ENCODE results near the gene LRRC25. TPM values are rescaled to one million over a fixed set of nuclear protein-coding genes. Genes with fewer than 3 reads are reported as not detected.

The LRRC25 gene
- total RNA-seq, 1 experiment from 2014 or later: not detected

DNA sequence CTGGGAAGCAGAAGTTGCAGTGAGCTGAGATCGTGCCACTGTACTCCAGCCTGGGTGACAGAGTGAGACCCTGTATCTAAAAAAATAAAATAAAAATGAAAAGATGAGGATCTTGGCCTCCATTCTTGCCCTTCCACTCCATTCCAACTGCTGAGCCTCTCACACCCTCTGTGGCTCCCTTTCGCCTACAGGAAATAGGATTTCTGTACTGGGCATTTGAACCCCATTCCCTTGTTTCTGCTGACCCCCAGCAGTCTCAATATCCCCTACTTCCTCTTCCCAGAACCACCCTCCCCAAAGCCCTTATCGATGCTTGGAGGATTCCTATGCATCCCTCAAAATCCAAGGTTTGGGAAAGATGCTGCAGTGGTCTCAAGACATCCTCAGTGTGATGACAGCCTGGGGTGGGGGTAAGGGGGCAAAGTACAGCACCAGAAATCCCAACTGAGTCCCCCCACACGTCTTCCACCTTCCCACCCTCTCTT is 24.0 kb downstream of the LRRC25 start:
- TF ChIP-seq EZH2 (IDR thresholded peaks at IDR 0.05; ENCODE audit: low read depth): no peak
- TF ChIP-seq, protein P1, sequence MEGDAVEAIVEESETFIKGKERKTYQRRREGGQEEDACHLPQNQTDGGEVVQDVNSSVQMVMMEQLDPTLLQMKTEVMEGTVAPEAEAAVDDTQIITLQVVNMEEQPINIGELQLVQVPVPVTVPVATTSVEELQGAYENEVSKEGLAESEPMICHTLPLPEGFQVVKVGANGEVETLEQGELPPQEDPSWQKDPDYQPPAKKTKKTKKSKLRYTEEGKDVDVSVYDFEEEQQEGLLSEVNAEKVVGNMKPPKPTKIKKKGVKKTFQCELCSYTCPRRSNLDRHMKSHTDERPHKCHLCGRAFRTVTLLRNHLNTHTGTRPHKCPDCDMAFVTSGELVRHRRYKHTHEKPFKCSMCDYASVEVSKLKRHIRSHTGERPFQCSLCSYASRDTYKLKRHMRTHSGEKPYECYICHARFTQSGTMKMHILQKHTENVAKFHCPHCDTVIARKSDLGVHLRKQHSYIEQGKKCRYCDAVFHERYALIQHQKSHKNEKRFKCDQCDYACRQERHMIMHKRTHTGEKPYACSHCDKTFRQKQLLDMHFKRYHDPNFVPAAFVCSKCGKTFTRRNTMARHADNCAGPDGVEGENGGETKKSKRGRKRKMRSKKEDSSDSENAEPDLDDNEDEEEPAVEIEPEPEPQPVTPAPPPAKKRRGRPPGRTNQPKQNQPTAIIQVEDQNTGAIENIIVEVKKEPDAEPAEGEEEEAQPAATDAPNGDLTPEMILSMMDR (conservative IDR thresholded peaks at IDR 0.05): no peak
- H3K27ac ChIP-seq: peak overlapping the region; percentile 98
- no peaks in the 10 kb centered on the region for H3K36me3 ChIP-seq (ENCODE audit: low read depth)
- peaks cover 50% of the 10 kb centered on the region for H3F3A ChIP-seq (ENCODE audit: insufficient read depth, low read depth)
- no peak for DNase-seq
- H3K4me3 ChIP-seq: no peak overlapping the region; the same call in 1 of the 2 replicates
- H3K4me2 ChIP-seq: peak overlapping the region; percentile 75
- H3K9me3 ChIP-seq (ENCODE audit: insufficient read depth, low read depth): no peaks in the 10 kb centered on the region
- intact Hi-C loops (cut with micrococcal nuclease; ENCODE audit: unreplicated experiment): no loop called here
- POLR2A ChIA-PET (ENCODE audit: unreplicated experiment): no interaction called here
- no peaks in the 10 kb centered on the region for H4K20me1 ChIP-seq (ENCODE audit: insufficient read depth)
- H3K9me2 ChIP-seq (ENCODE audit: insufficient read depth): no peaks in the 10 kb centered on the region
- no TSS peak for BruUV-seq (replicated peaks)
- CTCF ChIA-PET: no interaction called here
- peaks cover 52% of the 10 kb centered on the region for H3K4me1 ChIP-seq (replicated peaks; ENCODE audit: insufficient read depth)
- H3K79me2 ChIP-seq (ENCODE audit: low read depth): no peaks in the 10 kb centered on the region
- H3K27me3 ChIP-seq (ENCODE audit: insufficient read depth, low read depth): no peaks in the 10 kb centered on the region
- no peak overlapping the region for H2AFZ ChIP-seq

DNA sequence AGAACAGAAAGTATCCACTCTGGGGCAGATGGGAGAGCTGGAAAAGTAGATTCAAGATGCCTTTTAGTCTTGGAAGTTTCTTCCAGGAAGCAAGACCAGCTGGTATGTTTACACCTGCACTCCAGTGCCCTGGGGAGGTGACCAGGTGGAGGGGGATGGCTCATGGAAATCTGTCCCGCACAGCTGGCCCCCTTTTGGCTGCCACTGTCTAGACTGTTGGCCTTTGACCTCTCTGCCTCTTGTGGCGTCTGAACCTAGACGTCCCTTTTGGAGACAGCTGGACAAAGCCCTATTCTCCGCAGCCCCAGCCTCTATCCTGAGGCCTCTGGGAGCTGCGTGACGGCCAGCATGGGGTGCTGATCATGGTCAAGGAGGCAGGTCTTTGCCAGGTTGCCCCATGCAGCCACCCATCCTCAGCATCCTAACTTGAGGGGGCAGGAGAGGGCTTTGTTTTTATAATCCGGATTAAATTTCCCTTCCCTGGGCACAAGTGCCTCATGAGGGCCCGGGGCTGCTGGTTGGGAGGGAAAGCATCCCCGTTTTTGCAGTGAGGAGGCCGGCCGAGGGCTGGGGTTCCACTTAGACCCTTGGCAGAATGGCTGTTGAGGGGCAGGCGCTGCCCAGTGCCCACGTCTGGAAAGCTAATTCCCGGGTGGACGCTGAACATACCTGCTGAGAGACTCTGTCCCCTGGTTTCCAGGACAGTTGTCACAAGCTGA is 28.8 kb downstream of the LRRC25 start:
- H3K36me3 ChIP-seq (ENCODE audit: low read depth): no peaks in the 10 kb centered on the region
- peaks cover 39% of the 10 kb centered on the region for H3K4me1 ChIP-seq (replicated peaks; ENCODE audit: insufficient read depth)
- DNase-seq: peak in 1 of 2 experiments; percentile 23
- H3K9me3 ChIP-seq (ENCODE audit: insufficient read depth, low read depth): no peaks in the 10 kb centered on the region
- TF ChIP-seq EZH2 (IDR thresholded peaks at IDR 0.05; ENCODE audit: low read depth): no peak
- TF ChIP-seq, protein P1 (conservative IDR thresholded peaks at IDR 0.05): no peak
- no peak overlapping the region for H3K27ac ChIP-seq
- POLR2A ChIA-PET (ENCODE audit: unreplicated experiment): no interaction called here
- H3K4me3 ChIP-seq: no peak overlapping the region
- no peaks in the 10 kb centered on the region for H3K27me3 ChIP-seq (ENCODE audit: insufficient read depth, low read depth)
- H4K20me1 ChIP-seq (ENCODE audit: insufficient read depth): no peaks in the 10 kb centered on the region
- H3F3A ChIP-seq (ENCODE audit: insufficient read depth, low read depth): peaks cover 42% of the 10 kb centered on the region
- no peak overlapping the region for H2AFZ ChIP-seq
- H3K79me2 ChIP-seq (ENCODE audit: low read depth): no peaks in the 10 kb centered on the region
- H3K9me2 ChIP-seq (ENCODE audit: insufficient read depth): no peaks in the 10 kb centered on the region
- no TSS peak for BruUV-seq (replicated peaks)
- no peak overlapping the region for H3K4me2 ChIP-seq
- intact Hi-C loops (cut with micrococcal nuclease; ENCODE audit: unreplicated experiment): no loop called here
- CTCF ChIA-PET: interaction anchor here (0.7 kb wide), 1 partner anchor 17 kb away, joined by 9 read pairs; the partner anchor contains the start of gene GDF15

DNA sequence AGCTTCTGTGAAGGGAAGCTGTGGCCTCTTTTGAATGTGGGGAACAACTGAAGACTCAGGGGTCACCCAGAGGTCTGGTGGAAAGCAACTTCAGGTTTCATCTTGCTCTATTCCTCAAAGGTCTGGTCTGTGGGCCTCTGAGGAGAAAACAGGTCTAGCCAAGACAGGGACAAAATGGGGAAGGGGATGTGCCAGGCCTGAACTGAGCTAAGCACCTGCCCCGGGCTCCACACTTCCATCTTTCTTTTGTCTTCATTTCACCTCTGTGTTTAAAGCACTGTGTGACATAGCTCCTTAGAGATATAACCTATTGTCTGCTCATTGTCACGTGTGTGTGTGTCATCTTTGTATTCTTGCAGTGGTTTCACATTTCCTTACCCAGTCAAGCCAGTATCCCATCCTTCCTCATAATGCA is 31.4 kb downstream of the LRRC25 start:
- ChIA-PET POLR2A (ENCODE audit: unreplicated experiment) (no interaction called here), CTCF (interaction anchor here (0.7 to 1.0 kb wide), 2 partner anchors 38 to 86 kb away, joined by 3 to 4 read pairs; no protein-coding TSS in a partner anchor)
- no TSS peak for BruUV-seq (replicated peaks)
- DNase-seq: peak in 1 of 2 experiments; percentile 75
- TF ChIP-seq EZH2 (IDR thresholded peaks at IDR 0.05; ENCODE audit: low read depth): no peak
- TF ChIP-seq, protein P1 (conservative IDR thresholded peaks at IDR 0.05): no peak
- H3K36me3 ChIP-seq (ENCODE audit: low read depth): no peaks in the 10 kb centered on the region
- no peak overlapping the region for H2AFZ ChIP-seq
- peaks cover 50% of the 10 kb centered on the region for H3K4me1 ChIP-seq (replicated peaks; ENCODE audit: insufficient read depth)
- no peaks in the 10 kb centered on the region for H3K27me3 ChIP-seq (ENCODE audit: insufficient read depth, low read depth)
- peak overlapping the region; percentile 98 for H3K27ac ChIP-seq
- intact Hi-C loops (cut with micrococcal nuclease; ENCODE audit: unreplicated experiment): no loop called here
- H3F3A ChIP-seq (ENCODE audit: insufficient read depth, low read depth): peaks cover 48% of the 10 kb centered on the region
- H3K9me3 ChIP-seq (ENCODE audit: insufficient read depth, low read depth): no peaks in the 10 kb centered on the region
- no peaks in the 10 kb centered on the region for H3K9me2 ChIP-seq (ENCODE audit: insufficient read depth)
- no peak overlapping the region for H3K4me3 ChIP-seq
- H4K20me1 ChIP-seq (ENCODE audit: insufficient read depth): no peaks in the 10 kb centered on the region
- no peaks in the 10 kb centered on the region for H3K79me2 ChIP-seq (ENCODE audit: low read depth)
- peak overlapping the region; percentile 70 for H3K4me2 ChIP-seq
